ENCODE results near the gene SHROOM2.

The SHROOM2 gene, protein sequence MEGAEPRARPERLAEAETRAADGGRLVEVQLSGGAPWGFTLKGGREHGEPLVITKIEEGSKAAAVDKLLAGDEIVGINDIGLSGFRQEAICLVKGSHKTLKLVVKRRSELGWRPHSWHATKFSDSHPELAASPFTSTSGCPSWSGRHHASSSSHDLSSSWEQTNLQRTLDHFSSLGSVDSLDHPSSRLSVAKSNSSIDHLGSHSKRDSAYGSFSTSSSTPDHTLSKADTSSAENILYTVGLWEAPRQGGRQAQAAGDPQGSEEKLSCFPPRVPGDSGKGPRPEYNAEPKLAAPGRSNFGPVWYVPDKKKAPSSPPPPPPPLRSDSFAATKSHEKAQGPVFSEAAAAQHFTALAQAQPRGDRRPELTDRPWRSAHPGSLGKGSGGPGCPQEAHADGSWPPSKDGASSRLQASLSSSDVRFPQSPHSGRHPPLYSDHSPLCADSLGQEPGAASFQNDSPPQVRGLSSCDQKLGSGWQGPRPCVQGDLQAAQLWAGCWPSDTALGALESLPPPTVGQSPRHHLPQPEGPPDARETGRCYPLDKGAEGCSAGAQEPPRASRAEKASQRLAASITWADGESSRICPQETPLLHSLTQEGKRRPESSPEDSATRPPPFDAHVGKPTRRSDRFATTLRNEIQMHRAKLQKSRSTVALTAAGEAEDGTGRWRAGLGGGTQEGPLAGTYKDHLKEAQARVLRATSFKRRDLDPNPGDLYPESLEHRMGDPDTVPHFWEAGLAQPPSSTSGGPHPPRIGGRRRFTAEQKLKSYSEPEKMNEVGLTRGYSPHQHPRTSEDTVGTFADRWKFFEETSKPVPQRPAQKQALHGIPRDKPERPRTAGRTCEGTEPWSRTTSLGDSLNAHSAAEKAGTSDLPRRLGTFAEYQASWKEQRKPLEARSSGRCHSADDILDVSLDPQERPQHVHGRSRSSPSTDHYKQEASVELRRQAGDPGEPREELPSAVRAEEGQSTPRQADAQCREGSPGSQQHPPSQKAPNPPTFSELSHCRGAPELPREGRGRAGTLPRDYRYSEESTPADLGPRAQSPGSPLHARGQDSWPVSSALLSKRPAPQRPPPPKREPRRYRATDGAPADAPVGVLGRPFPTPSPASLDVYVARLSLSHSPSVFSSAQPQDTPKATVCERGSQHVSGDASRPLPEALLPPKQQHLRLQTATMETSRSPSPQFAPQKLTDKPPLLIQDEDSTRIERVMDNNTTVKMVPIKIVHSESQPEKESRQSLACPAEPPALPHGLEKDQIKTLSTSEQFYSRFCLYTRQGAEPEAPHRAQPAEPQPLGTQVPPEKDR (N-terminal part only)

DNA sequence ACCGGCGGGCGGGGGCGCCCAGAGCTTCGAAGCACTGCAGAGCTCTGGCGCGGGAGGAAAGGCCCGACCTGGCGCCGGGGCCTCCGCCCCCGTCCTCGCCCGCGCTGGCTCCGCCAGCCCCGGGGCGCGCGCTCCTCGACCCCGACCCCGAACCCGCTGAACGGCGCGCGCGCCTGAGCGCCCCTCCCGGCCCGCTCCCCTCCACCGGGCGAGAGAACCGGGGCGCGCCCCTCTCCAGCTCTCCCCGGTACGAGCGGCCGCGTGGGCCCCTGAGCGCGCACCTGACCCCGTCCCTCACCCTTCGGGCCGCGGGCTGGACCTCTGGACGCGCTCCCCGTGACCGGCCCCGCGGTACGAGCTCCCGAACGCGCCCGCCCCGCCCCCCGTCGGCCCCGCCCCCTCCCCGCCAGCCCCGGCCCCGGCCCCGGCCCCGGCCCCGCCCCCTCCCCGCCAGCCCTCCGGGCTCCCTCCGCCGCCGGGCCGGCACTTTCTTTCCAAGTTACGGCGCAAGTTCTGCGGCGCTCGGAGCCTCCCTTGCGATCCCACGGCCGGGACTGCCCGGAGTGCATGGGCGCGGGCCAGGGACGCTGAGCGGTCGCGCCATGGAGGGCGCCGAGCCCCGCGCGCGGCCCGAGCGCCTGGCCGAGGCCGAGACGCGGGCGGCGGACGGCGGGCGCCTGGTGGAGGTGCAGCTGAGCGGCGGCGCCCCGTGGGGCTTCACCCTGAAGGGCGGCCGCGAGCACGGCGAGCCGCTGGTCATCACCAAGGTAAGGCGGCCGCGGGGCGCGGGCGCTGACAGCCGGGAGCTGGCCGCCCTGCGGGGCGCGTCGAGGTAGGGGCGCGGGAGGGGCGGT is at the start of gene SHROOM2:
Gene SHROOM2, plus strand, starts transcription at position 486 of the 854 bp plus-strand sequence. Its CDS starts 117 bp downstream, at position 603.
- no peak for DNase-seq (ENCODE audit: extremely low read depth, low read depth)
- TF ChIP-seq, protein P1, sequence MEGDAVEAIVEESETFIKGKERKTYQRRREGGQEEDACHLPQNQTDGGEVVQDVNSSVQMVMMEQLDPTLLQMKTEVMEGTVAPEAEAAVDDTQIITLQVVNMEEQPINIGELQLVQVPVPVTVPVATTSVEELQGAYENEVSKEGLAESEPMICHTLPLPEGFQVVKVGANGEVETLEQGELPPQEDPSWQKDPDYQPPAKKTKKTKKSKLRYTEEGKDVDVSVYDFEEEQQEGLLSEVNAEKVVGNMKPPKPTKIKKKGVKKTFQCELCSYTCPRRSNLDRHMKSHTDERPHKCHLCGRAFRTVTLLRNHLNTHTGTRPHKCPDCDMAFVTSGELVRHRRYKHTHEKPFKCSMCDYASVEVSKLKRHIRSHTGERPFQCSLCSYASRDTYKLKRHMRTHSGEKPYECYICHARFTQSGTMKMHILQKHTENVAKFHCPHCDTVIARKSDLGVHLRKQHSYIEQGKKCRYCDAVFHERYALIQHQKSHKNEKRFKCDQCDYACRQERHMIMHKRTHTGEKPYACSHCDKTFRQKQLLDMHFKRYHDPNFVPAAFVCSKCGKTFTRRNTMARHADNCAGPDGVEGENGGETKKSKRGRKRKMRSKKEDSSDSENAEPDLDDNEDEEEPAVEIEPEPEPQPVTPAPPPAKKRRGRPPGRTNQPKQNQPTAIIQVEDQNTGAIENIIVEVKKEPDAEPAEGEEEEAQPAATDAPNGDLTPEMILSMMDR (IDR thresholded peaks at IDR 0.05; ENCODE audit: low read depth, low read length) = no peak

DNA sequence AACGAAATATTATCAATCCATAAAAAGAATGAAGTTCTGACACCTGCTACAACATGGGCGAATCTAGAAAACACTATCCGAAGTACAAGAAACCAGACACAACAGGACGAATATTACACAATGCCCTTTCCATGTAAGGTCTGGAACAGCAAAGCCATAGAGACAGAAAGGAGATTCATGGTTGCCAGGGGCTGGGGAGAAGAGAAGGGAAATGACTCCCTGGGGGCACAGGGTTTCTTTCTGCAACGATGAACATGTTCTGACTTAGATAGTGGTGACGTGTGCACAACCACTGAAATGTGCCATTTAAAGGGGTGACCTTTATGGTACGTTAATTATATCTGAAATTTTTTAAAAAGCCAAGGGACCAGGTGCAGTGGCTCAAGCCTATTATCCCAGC is 48.9 kb upstream of the SHROOM2 start:
- TF ChIP-seq, protein P1 (IDR thresholded peaks at IDR 0.05; ENCODE audit: low read depth, low read length) = no peak
- no peak for DNase-seq (ENCODE audit: extremely low read depth, low read depth)

DNA sequence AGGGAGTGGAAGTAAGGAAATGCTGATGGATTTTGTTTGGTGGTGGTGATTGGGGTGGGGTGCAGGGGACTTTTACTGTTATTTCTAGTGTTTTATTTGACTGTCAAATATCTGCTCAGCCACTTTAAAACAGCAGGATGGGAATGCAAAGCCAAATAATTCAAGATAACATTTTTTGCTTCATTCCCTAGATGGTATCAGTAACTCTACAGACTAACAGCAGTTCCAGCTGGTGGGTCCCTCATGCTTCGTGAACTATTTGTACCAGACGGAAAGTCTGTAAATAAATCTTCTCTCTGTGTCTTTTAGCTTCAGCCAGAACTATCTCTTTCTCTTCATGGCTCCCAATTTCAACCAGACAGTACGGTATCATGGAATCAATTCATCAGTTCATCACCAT is 48.1 kb upstream of the SHROOM2 start:
- TF ChIP-seq, protein P1 (IDR thresholded peaks at IDR 0.05; ENCODE audit: low read depth, low read length) = no peak
- DNase-seq (ENCODE audit: extremely low read depth, low read depth) = no peak

DNA sequence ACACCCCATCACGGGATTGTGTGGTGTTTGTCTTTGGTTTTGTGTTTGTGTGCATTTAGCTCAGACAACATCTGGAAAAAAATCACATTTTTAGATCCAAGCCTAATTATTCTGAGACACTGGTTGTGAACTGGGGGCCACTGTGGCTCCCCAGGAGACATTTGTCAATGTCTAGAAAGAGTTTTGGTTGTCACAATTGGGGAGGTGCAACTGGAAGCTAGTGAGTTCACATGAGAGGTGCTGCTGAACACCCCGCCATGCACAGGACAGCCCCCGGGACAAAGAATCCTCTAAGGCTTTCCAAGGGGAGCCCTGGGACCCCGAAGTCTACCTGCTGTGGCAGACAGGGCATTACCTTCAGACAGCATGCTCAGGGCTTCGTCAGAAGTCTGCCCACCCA is 47.1 kb upstream of the SHROOM2 start:
- no peak for DNase-seq (ENCODE audit: extremely low read depth, low read depth)
- TF ChIP-seq, protein P1 (IDR thresholded peaks at IDR 0.05; ENCODE audit: low read depth, low read length) = no peak

DNA sequence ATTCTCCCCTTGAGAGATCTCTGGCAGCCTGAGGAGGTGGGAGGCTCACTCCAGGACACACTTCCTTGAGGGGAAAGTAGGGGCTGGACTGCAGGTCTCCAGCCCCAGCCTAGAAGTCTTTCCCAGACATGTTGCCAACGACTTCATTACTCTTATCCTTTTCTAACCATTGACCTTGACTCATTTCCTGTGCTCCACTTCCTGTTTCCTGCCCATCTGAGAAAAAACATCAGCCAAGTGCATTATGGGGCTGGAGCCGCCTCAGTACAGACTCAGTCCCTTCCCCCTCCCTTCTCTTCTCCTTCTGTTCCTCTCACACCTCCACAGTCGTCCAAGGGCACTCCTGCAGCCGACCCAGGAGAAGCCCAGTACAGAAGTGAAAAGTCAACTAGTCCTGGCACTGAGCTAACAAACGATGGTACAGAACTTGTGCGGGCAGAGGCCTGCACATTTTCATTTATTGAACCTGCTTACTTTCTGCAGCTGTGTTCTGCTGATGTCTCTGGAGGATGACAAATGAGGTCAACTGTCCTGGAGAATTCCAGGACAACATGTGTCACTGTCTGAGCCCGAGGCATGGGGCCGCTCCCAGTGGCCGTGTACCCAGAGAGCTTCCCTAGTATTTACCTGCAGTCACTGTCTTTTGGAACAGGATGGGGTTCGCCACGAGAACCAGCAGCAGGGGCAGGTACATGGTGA is 40.7 kb upstream of the SHROOM2 start:
- TF ChIP-seq, protein P1 (IDR thresholded peaks at IDR 0.05; ENCODE audit: low read depth, low read length) = no peak
- no peak for DNase-seq (ENCODE audit: extremely low read depth, low read depth)
